NCI-H1417 treated with DMSO at 0.1 percent for 48 hours (cell line): ENCODE results near the gene ARMC10.
"Not testable (repeated sequence)": the region's sequence is repeated elsewhere in the genome, so short reads cannot be mapped to it uniquely, and the experiment has no call there.

Source experiments
- DNase-seq: peaks from one replicate; lab custom pipeline; 2025; lab: John Stamatoyannopoulos, UW

ARMC10 gene

DNA sequence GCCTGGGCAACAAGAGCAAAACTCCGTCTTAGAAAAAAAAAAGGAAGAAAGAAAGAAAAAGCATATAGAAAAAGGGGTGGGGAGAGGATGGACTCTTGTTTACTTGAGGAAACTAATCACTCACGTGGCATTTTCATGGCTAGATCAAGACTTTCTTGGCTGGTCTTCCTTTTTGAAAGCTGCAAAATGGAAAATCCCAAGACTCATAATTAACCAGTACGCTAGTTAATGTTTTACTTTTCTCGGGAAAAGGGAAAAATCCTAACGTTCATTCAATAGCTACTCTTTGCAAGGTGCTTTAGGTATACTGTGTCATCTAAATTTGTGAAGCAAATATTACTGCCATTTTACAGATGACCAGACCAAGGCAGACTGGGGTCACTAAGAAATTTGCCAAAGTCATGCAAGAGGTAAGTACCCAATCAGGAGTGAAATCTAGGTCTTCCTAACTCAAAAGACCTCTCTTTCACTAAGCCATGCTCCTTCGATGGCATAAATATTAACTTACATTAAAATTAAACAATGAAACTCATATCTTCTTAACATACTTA is 49.6 kb downstream of the ARMC10 start:
- DNase-seq = no peak

DNA sequence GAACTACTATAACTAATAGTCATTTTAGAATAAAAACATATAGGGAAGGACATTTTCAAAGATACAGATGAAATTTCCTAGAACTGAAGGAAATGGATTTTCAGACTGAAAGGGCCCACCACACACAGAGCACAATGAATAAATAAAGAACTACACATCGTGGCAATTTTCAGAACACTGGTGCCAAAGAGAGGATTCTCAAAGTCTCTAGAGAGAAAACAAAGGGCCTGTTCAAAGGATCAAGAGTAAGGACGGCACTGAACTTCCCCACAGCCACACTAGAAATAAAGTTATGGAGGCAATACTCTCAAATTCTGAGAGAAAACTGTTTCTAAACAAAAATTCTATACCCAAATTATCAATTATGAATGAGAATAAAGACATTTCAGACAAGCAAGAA is 52.1 kb downstream of the ARMC10 start:
- DNase-seq = no peak

DNA sequence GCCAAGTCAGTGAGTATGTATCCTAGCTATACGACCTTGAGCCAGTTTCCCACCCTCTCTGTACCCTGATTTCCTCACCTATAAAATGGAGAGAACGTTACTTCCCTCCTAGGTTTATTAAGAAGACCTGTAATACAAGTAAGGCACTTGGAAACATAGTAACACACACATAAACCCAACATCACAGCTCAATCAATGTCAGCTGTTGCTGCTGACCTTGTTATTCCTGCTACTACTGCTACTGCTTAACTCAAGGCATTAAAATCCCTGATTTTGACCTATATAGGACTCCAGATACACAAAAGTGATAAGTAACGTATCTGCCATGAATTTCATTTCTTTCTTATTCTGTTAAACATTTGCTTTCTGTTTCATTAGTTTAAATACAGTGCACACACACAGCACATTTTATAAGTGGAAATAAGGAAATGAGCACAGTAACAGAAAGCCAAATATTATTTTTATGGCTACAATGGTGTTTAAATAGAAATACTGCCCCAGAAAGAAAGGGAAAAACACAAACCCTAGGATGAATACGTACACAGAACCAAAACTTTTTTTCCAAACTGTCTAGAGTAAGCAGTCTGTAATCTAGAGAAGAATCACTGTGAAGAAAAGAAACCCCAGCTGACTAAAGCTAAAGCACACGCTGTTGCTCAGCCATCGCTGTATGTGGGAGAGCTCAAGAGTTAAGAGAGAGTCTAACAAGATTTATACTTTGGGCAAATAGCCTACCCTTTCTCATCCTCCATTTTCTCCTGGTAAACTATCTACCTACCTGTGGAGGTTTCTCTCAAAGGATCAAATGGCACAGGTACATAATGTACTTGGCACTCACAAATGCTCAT is 55.0 kb downstream of the ARMC10 start:
- no peak for DNase-seq

DNA sequence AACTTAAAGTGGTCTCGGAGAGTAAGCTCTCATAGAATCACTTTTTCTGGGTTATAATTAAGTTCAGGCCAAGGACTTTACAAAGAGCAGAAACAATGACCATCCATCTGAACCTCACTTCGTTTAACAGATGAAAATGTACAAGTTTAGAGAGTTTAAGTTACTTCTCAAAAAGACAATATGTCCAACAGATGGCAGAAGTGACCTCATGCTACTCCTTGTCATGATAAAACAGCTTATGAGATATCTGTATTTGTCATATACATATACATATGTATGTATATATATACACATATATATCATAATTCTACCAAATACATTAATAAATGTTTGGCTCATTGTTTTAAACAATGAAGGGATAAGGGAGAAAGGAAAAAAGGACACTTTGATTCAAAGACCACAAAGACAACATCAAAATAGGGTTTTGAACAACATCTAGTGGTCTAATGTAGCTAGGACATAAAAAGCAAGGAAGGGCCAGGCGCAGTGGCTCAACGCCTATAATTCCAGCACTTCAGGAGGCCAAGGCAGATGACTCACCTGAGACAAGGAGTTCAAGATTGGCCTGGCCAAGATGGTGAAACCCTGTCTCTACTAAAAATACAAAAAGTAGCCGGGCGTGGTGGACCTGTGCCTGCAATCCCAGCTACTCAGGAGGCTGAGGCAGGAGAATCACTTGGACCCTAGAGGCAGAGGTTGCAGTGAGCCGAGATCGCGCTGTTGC is 56.1 kb downstream of the ARMC10 start:
- no peak for DNase-seq

DNA sequence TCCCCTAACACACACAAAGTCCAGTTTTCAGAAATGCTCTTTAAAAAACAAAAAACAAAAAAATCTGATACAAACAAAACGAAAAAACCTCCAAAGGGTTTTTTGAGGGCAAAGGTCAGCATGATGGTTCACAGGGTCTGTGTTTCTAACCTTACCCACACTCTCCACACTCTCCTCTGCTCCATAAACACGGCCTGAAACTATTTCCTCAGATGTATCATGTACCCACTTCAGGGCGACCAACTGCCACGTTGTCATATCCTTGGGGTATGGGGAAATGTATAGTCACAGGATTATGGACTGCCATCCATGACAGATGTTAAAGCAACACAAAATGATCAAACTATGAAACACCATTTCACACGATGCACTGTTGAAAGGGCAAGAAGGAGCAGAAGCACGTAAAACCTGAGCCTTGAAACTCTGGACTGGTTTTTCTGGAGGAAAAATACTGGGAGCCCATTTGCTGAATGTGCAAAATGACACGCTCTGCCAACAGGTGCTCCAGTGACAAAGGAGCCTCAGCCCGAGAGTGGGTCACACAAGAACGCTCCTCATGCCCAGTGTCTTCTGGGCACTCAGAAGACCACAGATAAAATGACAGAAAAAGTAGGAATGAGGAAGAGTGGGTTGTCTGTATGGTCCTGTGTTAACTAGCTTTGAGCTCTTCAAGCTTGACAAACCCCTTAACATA is 58.2 kb downstream of the ARMC10 start:
- no peak for DNase-seq

DNA sequence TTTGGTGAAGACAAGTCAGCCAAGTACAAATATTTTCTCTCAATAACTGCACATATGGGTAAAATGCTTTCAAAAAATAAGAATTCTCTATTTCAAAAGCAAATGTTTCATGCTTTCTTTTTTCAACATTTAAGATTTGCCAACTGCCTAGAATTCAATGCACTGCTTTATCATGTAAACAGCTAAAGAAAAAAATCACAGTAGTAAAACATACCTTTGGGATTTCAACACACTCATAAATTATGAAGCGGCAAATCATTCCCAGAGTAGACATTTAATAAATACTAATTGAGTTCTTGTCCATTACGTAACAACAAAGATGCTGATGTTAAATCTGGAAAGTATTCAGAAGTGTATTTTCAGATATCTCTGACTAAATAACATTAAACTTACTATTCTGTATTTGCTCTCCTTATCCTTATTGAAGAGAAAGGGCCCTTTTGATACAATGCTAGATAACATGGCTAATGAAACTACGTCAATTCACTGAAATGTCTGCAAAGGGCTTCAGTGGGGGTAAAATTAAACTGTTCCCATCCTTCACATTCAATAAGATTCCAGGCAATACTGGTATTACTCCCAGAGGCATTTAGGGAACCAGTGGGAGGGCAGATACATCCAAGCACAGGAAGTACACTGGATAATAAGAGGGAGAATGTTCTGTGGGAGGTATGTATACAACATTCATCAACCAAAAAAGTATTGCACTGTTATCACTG is 60.1 kb downstream of the ARMC10 start:
- no peak for DNase-seq

DNA sequence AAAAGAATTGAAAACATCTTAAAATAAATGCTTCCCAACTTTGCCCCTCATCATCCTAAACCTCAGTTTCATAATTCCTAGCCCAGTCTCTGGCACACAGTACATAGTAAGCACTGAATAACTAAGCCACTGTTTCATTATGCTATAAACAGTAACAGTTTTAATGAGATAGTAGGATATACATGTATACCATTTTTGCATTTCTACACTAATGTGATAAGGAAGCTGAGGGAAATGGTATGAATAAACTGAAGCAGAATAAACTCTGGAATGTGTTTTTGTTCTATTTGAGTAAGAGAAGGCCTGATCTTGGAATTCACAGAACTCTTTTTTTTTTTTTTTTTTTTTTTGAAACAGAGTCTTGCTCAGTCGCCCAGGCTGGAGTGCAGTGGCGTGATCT is 65.1 kb downstream of the ARMC10 start:
- no peak for DNase-seq

DNA sequence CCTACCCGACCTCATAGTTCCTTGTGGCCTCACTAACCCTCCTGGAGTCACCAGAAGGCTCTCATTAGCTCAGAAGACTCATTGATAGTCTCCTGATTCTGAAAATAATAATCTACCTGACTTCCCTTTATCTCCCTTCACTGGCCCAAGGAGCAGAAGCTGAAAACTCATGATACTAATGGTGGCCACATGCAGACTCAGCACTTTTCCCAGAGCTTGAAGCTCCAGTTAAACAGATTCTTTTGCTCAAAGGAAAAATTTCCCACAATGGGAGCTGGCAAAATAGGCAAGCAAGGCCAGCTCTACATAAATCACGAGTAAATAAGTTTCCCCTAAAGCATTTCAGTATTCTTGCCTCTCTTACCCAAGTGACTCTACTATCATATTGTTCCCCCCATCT is 65.7 kb downstream of the ARMC10 start:
- DNase-seq = no peak

DNA sequence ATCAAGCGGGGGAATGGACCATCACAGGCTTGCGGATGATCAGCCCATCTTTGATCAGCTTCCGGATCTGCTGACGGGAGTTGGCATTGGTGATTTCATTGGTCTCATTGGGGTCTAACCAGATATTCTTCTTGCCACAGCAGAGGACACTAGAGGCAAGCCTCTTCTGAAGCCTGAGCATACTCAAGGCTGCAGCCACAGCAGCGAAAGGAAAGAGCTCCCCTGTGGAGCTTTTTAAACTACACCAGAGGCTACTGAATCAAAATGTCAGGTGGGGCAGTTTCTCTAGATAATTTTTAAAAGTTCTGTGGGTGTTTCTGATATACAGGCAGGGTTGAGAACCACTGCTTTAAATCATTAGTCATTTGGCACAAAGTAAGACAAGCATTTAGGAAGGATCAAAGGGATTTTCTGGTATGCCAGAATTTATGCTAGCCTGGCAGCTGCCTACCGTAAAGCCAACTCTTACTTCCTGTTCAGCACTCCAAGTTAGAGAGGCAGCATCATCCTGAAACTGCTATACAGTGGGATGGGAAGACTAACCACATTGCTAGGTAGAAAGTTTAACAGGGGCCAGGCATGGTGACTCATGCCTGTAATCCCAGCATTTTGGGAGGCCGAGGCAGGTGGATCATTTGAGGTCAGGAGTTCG is 66.9 kb downstream of the ARMC10 start:
- DNase-seq = no peak

DNA sequence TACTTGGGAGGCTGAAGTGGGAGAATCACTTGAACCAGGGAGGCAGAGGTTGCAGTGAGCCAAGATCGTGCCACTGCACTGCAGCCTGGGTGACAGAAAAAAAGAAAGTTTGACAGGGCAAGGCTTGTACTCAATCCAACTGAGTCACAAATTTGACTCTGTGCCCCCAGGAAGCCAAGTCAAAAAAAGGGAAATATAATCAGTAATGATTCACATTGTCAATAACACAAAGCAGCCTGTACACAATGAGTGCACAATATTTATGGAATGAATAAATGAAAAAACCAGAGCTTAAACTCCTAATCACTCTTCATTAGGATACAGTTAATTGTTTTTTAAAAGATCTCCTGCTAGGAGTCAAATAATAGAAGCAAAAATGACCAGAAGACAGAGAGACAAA is 67.6 kb downstream of the ARMC10 start:
- no peak for DNase-seq

DNA sequence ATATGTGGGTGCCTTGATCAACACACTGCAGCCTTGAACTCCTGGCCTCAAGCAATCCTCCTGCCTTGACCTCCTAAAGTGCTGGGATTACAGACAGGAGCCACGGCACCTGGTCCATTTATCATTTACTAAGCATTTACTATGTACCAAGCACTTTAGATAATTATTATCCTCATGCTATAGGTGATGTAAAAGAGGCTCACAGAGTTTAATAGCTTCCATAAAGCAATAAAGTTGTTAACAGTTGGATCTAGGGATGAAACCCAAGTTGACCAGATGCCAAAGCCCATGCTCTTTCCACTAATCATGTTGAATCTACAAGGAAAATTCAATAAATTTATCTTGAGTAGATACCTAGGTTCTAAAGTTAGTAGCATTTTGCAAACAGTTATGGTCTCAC is 68.9 kb downstream of the ARMC10 start:
- no peak for DNase-seq

DNA sequence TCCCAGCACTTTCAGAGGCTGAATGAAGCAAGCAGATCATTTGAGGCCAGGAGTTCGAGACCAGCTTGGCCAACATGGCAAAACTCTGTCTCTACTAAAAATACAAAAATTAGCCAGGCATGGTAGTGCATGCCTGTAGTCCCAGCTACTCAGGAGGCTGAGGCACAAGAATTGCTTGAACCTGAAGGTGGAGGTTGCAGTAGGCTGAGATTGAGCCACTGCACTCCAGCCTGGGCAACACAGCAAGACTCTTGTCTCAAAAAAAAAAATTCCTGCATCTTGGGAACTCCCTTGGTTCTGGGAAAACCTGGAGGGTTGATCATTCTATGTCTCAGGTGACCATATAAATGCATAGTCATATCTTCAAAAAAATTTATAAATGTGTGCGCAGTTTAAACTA is 69.8 kb downstream of the ARMC10 start:
- DNase-seq = not testable (repeated sequence)

DNA sequence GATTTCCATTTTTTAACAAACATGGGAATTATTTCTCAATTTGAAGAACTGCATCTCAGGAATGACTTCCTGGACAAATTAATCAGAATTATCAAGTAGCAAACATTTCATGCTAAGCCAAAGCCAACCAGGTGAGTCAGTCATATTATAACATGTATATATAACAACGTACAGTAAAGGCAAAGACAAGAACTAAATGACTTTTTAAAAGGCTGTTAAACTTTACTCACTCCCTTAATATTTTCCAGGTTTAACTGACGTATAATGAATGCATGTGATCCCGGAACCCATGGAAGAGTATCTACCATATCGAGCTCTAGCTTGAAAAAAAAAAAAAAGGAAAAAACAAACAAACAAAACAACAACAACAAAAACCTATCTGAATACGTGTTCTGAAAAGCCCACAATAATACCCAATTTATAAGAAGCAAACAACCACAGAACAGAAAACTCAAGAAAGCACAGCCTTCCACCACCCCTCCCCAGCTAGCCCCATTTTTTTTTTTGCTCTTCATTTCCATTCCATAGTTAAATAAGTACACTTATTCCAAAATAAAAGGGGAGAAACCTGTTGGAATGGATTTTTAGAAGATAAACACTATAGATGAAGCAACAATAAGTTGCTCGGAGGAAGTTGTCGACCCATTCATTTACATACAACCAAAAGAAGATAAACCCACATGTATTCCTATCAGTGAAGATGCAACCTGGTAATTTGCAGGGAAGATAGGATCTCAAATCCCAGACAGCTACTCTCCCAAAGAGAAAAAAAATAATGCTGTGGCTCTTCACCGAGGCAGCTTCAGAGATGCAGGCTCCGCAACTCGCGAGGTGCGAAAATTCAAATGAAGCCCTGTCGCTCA is 73.4 kb downstream of the ARMC10 start:
- no peak for DNase-seq
